Liver (tissue), 9 donors: ENCODE data around the gene ACADSB. TPM values are rescaled to one million over a fixed set of nuclear protein-coding genes. Genes with fewer than 3 reads are reported as not detected.

Experiments used
- DNase-seq: peaks from one replicate; pipeline ENCODE4 v3.0.0-alpha.2; 2017; ENCODE audit warnings: low spot score
- H3K27ac ChIP-seq, 2 donors: one replicate each; pipeline ENCODE4 v1.7.0; 2013; ENCODE audit warnings: inconsistent platforms in 2 of 2, low read length in 2 of 2, control low read depth in 1 of 2, low read depth in 1 of 2, mild to moderate bottlenecking in 1 of 2
- H3K27me3 ChIP-seq, 4 donors: one replicate each; pipeline versions ENCODE4 v1.6.1 to v1.7.0; 2013; ENCODE audit warnings: low read length in 3 of 4, inconsistent platforms in 1 of 4, mild to moderate bottlenecking in 1 of 4, moderate library complexity in 1 of 4; ENCODE audit not compliant: control insufficient read depth in 4 of 4, insufficient read depth in 4 of 4
- H3K36me3 ChIP-seq, 4 donors: one replicate each; pipeline versions ENCODE4 v1.6.1 to v1.7.0; 2013; ENCODE audit warnings: low read length in 3 of 4, mild to moderate bottlenecking in 3 of 4, low read depth in 1 of 4, moderate library complexity in 1 of 4; ENCODE audit not compliant: control insufficient read depth in 4 of 4, insufficient read depth in 3 of 4
- H3K4me1 ChIP-seq, 4 donors: one replicate each; pipeline versions ENCODE4 v1.6.1 to v1.7.0; 2013; ENCODE audit warnings: low read length in 3 of 4, mild to moderate bottlenecking in 3 of 4, moderate library complexity in 1 of 4; ENCODE audit not compliant: control insufficient read depth in 4 of 4, insufficient read depth in 4 of 4
- H3K4me3 ChIP-seq, 3 donors: one replicate each; pipeline versions ENCODE4 v1.6.1 to v1.7.0; 2013; ENCODE audit warnings: low read length in 3 of 3, control low read depth in 1 of 3, low read depth in 1 of 3, mild to moderate bottlenecking in 1 of 3
- H3K9ac ChIP-seq, 2 donors: one replicate each; pipeline ENCODE4 v1.7.0; 2013; ENCODE audit warnings: low read length in 2 of 2, mild to moderate bottlenecking in 2 of 2, moderate library complexity in 2 of 2, control low read depth in 1 of 2, low read depth in 1 of 2
- H3K9me3 ChIP-seq, 4 donors: one replicate each; pipeline versions ENCODE4 v1.6.1 to v1.7.0; 2013; ENCODE audit warnings: low read length in 3 of 4; ENCODE audit not compliant: control insufficient read depth in 4 of 4
- CTCF ChIP-seq: fragments of 150-350 bp; IDR thresholded peaks from 2 replicates; pipeline ENCODE4 v1.5.1; 2017; ENCODE audit warnings: improper control_type of control experiment, low read depth, low read length; ENCODE audit not compliant: missing input control
- EGR1 ChIP-seq, 2 donors: IDR thresholded peaks; 2 replicates each; pipeline ENCODE4 v1.6.1; 2016 to 2018; ENCODE audit warnings: antibody characterized with exemption in 2 of 2, low read depth in 2 of 2
- FOXA2 ChIP-seq: IDR thresholded peaks from 2 replicates; pipeline ENCODE4 v1.6.1; 2016; ENCODE audit warnings: antibody characterized with exemption
- GABPA ChIP-seq, 2 donors: IDR thresholded peaks in 1 of 2; conservative IDR thresholded peaks in 1 of 2; 2 replicates each; pipeline ENCODE4 v1.6.1; 2016; ENCODE audit warnings: antibody characterized with exemption in 2 of 2, mild to moderate bottlenecking in 1 of 2, moderate library complexity in 1 of 2
- HNF4A ChIP-seq, 2 donors: conservative IDR thresholded peaks; 2 replicates each; pipeline ENCODE4 v1.6.1; 2016; ENCODE audit warnings: antibody characterized with exemption in 2 of 2, mild to moderate bottlenecking in 2 of 2
- HNF4G ChIP-seq: IDR thresholded peaks from 2 replicates; pipeline ENCODE4 v1.6.1; 2016; ENCODE audit warnings: antibody characterized with exemption
- JUND ChIP-seq, 2 donors: IDR thresholded peaks; 2 replicates each; pipeline ENCODE4 v1.6.1; 2016; ENCODE audit warnings: antibody characterized with exemption in 2 of 2
- NR2F2 ChIP-seq: IDR thresholded peaks from 2 replicates; pipeline ENCODE4 v1.6.1; 2016; ENCODE audit warnings: antibody characterized with exemption
- RAD21 ChIP-seq, 2 donors: IDR thresholded peaks; 2 replicates each; pipeline ENCODE4 v1.6.1; 2016; ENCODE audit warnings: antibody characterized with exemption in 2 of 2, mild to moderate bottlenecking in 2 of 2
- RXRA ChIP-seq, 2 donors: IDR thresholded peaks; 2 replicates each; pipeline ENCODE4 v1.6.1; 2017 to 2018; ENCODE audit warnings: antibody characterized with exemption in 2 of 2, mild to moderate bottlenecking in 1 of 2
- SP1 ChIP-seq: IDR thresholded peaks from 2 replicates; pipeline ENCODE4 v1.6.1; 2018; ENCODE audit warnings: antibody characterized with exemption, mild to moderate bottlenecking
- TAF1 ChIP-seq: conservative IDR thresholded peaks from 2 replicates; pipeline ENCODE4 v1.6.1; 2016; ENCODE audit warnings: antibody characterized with exemption, mild to moderate bottlenecking
- YY1 ChIP-seq: IDR thresholded peaks from 2 replicates; pipeline ENCODE4 v1.6.1; 2016; ENCODE audit warnings: antibody characterized with exemption, mild to moderate bottlenecking
- WGBS: extraction: QIAGEN DNeasy Blood & Tissue Kit; methylation state at CpG from one replicate; pipeline ENCODE4 v1.1.7; 2013; 5-methylcytosine and 5-hydroxymethylcytosine counted together
- polyA plus RNA-seq, 2 donors: library from polyadenylated mRNA; stranded (reverse) in 1 of 2; unstranded in 1 of 2; fragments of 200-250 nt in 1 of 2; fragments of >200 nt in 1 of 2; fragmentation: Nextera tagmentation in 1 of 2; extraction: Ambion mirVana in 1 of 2; gene quantifications; one replicate each; pipeline versions ENCODE4 v1.2.1 to v1.2.3, GENCODE V29; 2013 to 2015
- total RNA-seq, 2 donors: library from RNA; depleted of rRNA; stranded (reverse); fragments of >200 nt; gene quantifications; one replicate each; pipeline ENCODE4 v1.2.3, GENCODE V29; 2014
- TF ChIP-seq, protein P1 (sequence below): IDR thresholded peaks from 2 replicates; pipeline ENCODE4 v1.6.1; 2016; ENCODE audit warnings: antibody characterized with exemption, mild to moderate bottlenecking
- TF ChIP-seq, protein P2 (sequence below): IDR thresholded peaks from 2 replicates; pipeline ENCODE4 v1.6.1; 2016; ENCODE audit warnings: antibody characterized with exemption
- TF ChIP-seq, protein P3 (sequence below): IDR thresholded peaks from 2 replicates; pipeline ENCODE4 v1.6.1; 2016; ENCODE audit warnings: antibody characterized with exemption
- TF ChIP-seq, protein P4 (sequence below): IDR thresholded peaks from 2 replicates; pipeline ENCODE4 v1.6.1; 2016; ENCODE audit warnings: antibody characterized with exemption
- donor health status: healthy.
- donor health status: healthy.
- donor health status: healthy.
- donor health status: healthy.
- donor health status: healthy.

Gene ACADSB
- total and polyA plus RNA-seq, 4 donors = 97.9 to 164 (median 110) TPM

DNA sequence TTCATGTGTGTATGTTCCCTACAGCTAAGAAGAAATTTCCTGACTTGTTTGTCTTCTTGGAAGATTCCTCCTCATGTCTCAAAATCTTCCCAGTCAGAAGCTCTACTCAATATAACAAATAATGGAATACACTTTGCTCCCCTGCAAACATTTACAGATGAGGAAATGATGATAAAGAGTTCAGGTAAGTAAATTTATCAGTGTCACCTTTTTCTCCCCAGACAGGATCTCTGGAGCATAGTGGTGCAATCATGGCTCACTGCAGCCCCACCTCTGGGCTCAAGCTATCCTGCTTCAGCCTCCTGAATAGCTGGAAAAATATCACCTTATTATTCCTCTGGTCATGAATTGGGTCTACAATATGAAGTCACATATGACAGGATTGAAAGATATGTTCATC is 25.5 kb downstream of the ACADSB start:
- peak overlapping the region; percentile 66 to 73 for H3K27ac ChIP-seq
- H3K9me3 ChIP-seq = peaks cover 0 to 6% (median 0%) of the 10 kb centered on the region in 4 donors
- H3K9ac ChIP-seq = no peak overlapping the region
- no peaks in the 10 kb centered on the region for H3K27me3 ChIP-seq
- DNase-seq = no peak
- no peak overlapping the region for H3K4me3 ChIP-seq
- TF ChIP-seq, protein P1, sequence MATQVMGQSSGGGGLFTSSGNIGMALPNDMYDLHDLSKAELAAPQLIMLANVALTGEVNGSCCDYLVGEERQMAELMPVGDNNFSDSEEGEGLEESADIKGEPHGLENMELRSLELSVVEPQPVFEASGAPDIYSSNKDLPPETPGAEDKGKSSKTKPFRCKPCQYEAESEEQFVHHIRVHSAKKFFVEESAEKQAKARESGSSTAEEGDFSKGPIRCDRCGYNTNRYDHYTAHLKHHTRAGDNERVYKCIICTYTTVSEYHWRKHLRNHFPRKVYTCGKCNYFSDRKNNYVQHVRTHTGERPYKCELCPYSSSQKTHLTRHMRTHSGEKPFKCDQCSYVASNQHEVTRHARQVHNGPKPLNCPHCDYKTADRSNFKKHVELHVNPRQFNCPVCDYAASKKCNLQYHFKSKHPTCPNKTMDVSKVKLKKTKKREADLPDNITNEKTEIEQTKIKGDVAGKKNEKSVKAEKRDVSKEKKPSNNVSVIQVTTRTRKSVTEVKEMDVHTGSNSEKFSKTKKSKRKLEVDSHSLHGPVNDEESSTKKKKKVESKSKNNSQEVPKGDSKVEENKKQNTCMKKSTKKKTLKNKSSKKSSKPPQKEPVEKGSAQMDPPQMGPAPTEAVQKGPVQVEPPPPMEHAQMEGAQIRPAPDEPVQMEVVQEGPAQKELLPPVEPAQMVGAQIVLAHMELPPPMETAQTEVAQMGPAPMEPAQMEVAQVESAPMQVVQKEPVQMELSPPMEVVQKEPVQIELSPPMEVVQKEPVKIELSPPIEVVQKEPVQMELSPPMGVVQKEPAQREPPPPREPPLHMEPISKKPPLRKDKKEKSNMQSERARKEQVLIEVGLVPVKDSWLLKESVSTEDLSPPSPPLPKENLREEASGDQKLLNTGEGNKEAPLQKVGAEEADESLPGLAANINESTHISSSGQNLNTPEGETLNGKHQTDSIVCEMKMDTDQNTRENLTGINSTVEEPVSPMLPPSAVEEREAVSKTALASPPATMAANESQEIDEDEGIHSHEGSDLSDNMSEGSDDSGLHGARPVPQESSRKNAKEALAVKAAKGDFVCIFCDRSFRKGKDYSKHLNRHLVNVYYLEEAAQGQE = peak; percentile 27
- no peak for TF ChIP-seq TAF1
- TF ChIP-seq FOXA2 = peak; percentile 59
- no peak for TF ChIP-seq HNF4G
- no peak for TF ChIP-seq EGR1 (IDR thresholded peaks at IDR 0.05; ENCODE audit: low read depth in 2 of 2)
- TF ChIP-seq HNF4A (conservative IDR thresholded peaks at IDR 0.05) = peak; percentile 77 to 88
- peak; percentile 42 to 86 for TF ChIP-seq RXRA (IDR thresholded peaks at IDR 0.05)
- TF ChIP-seq RAD21 (IDR thresholded peaks at IDR 0.05) = peak in 1 of 2 donors; percentile 33
- peak; percentile 25 for TF ChIP-seq SP1
- TF ChIP-seq JUND (IDR thresholded peaks at IDR 0.05) = peak; percentile 25 to 86
- TF ChIP-seq, protein P2, sequence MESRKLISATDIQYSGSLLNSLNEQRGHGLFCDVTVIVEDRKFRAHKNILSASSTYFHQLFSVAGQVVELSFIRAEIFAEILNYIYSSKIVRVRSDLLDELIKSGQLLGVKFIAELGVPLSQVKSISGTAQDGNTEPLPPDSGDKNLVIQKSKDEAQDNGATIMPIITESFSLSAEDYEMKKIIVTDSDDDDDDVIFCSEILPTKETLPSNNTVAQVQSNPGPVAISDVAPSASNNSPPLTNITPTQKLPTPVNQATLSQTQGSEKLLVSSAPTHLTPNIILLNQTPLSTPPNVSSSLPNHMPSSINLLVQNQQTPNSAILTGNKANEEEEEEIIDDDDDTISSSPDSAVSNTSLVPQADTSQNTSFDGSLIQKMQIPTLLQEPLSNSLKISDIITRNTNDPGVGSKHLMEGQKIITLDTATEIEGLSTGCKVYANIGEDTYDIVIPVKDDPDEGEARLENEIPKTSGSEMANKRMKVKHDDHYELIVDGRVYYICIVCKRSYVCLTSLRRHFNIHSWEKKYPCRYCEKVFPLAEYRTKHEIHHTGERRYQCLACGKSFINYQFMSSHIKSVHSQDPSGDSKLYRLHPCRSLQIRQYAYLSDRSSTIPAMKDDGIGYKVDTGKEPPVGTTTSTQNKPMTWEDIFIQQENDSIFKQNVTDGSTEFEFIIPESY = peak; percentile 70
- TF ChIP-seq YY1 = peak; percentile 66
- H3K4me1 ChIP-seq = peaks cover 11 to 48% (median 28%) of the 10 kb centered on the region in 4 donors
- H3K36me3 ChIP-seq = peaks cover 0 to 17% (median 4%) of the 10 kb centered on the region in 4 donors

GRCh38 chr10:123035467-123036086 is 26.8 kb downstream of the ACADSB start:
- H3K4me1 ChIP-seq = peaks cover 11 to 52% (median 28%) of the 10 kb centered on the region in 4 donors
- no peak overlapping the region for H3K9ac ChIP-seq
- H3K36me3 ChIP-seq = peaks cover 1 to 17% (median 4%) of the 10 kb centered on the region in 4 donors
- H3K27ac ChIP-seq = peak overlapping the region; percentile 6 to 59
- WGBS = 48% methylated on average over 8 of the region's 8 CpGs
- DNase-seq = peak; percentile 42
- H3K4me3 ChIP-seq = no peak overlapping the region
- peaks cover 0 to 6% (median 0%) of the 10 kb centered on the region in 4 donors for H3K9me3 ChIP-seq
- no peaks in the 10 kb centered on the region for H3K27me3 ChIP-seq
- TF ChIP-seq NR2F2 = peak; percentile 29
- TF ChIP-seq JUND (IDR thresholded peaks at IDR 0.05) = peak; percentile 27 to 36
- no peak for TF ChIP-seq RAD21 (IDR thresholded peaks at IDR 0.05)
- TF ChIP-seq, protein P3, sequence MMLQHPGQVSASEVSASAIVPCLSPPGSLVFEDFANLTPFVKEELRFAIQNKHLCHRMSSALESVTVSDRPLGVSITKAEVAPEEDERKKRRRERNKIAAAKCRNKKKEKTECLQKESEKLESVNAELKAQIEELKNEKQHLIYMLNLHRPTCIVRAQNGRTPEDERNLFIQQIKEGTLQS = peak; percentile 37
- TF ChIP-seq HNF4G = peak; percentile 69
- no peak for TF ChIP-seq CTCF
- TF ChIP-seq YY1 = no peak
- TF ChIP-seq, protein P2 = peak; percentile 16
- no peak for TF ChIP-seq EGR1 (IDR thresholded peaks at IDR 0.05; ENCODE audit: low read depth in 2 of 2)
- peak; percentile 67 for TF ChIP-seq FOXA2
- TF ChIP-seq, protein P1 = no peak
- no peak for TF ChIP-seq TAF1
- TF ChIP-seq, protein P4, sequence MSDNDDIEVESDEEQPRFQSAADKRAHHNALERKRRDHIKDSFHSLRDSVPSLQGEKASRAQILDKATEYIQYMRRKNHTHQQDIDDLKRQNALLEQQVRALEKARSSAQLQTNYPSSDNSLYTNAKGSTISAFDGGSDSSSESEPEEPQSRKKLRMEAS = no peak
- no peak for TF ChIP-seq GABPA (IDR thresholded peaks at IDR 0.05 in 1 of 2, conservative IDR thresholded peaks at IDR 0.05 in 1 of 2)
